ENCODE results near the gene ALDH1B1. TPM values are rescaled to one million over a fixed set of nuclear protein-coding genes. Genes with fewer than 3 reads are reported as not detected.

ALDH1B1 gene
- total and polyA plus RNA-seq, 2 of the 13 experiments (the other 11 are each of a cell fraction or from before 2014, with no cell fraction given) = 45.1 to 125 TPM

- TF ChIP-seq ZGPAT (CRISPR knock-in tag; IDR thresholded peaks at IDR 0.05) (0 out of 2 replicates have a peak, but pooled peaks have one; percentile 24), ZNF781 (CRISPR knock-in tag; IDR thresholded peaks at IDR 0.05; ENCODE audit: borderline replicate concordance, not compliant biosample characterization) (no peak), MATR3 (CRISPR knock-in tag; IDR thresholded peaks at IDR 0.05) (no peak), ZNF251 (CRISPR knock-in tag; IDR thresholded peaks at IDR 0.05) (no peak), ZNF552 (CRISPR knock-in tag; IDR thresholded peaks at IDR 0.05; ENCODE audit: borderline replicate concordance) (no peak), ZIK1 (CRISPR knock-in tag; IDR thresholded peaks at IDR 0.05; ENCODE audit: borderline replicate concordance, low read depth) (no peak), MNT (IDR thresholded peaks at IDR 0.05) (peak; percentile 18; the same call in 1 of the 2 replicates), MTF2 (CRISPR knock-in tag; IDR thresholded peaks at IDR 0.05; ENCODE audit: borderline replicate concordance) (no peak), RAD21 (CRISPR knock-in tag; IDR thresholded peaks at IDR 0.05) (0 out of 2 replicates have a peak, but pooled peaks have one; percentile 19)
- TF ChIP-seq, protein P1, sequence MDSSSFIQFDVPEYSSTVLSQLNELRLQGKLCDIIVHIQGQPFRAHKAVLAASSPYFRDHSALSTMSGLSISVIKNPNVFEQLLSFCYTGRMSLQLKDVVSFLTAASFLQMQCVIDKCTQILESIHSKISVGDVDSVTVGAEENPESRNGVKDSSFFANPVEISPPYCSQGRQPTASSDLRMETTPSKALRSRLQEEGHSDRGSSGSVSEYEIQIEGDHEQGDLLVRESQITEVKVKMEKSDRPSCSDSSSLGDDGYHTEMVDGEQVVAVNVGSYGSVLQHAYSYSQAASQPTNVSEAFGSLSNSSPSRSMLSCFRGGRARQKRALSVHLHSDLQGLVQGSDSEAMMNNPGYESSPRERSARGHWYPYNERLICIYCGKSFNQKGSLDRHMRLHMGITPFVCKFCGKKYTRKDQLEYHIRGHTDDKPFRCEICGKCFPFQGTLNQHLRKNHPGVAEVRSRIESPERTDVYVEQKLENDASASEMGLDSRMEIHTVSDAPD (CRISPR knock-in tag; IDR thresholded peaks at IDR 0.05) = no peak
- TF ChIP-seq, protein P2, sequence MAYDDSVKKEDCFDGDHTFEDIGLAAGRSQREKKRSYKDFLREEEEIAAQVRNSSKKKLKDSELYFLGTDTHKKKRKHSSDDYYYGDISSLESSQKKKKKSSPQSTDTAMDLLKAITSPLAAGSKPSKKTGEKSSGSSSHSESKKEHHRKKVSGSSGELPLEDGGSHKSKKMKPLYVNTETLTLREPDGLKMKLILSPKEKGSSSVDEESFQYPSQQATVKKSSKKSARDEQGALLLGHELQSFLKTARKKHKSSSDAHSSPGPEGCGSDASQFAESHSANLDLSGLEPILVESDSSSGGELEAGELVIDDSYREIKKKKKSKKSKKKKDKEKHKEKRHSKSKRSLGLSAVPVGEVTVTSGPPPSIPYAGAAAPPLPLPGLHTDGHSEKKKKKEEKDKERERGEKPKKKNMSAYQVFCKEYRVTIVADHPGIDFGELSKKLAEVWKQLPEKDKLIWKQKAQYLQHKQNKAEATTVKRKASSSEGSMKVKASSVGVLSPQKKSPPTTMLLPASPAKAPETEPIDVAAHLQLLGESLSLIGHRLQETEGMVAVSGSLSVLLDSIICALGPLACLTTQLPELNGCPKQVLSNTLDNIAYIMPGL (CRISPR knock-in tag; IDR thresholded peaks at IDR 0.05; ENCODE audit: borderline replicate concordance in 1 of 2, low read depth in 1 of 2) = peak in 1 of 2 experiments; percentile 25; a peak in 1 of 4 replicates
These were observed 40.5 kb downstream of the ALDH1B1 start (continued) for GRCh38 chr9:38432922-38433510.

All from HepG2 (cell line).